NCI-H1694 treated with DMSO at 0.1 percent for 48 hours (cell line): ENCODE results near the gene DNAJB13.
A peak's percentile ranks its signal among the peaks of the same experiment; 100 is the strongest.
"Not testable (repeated sequence)": the region's sequence is repeated elsewhere in the genome, so short reads cannot be mapped to it uniquely, and the experiment has no call there.

ENCODE experiments used
- DNase-seq: peaks from one replicate; lab custom pipeline; 2025; lab: John Stamatoyannopoulos, UW

DNAJB13 gene

DNA sequence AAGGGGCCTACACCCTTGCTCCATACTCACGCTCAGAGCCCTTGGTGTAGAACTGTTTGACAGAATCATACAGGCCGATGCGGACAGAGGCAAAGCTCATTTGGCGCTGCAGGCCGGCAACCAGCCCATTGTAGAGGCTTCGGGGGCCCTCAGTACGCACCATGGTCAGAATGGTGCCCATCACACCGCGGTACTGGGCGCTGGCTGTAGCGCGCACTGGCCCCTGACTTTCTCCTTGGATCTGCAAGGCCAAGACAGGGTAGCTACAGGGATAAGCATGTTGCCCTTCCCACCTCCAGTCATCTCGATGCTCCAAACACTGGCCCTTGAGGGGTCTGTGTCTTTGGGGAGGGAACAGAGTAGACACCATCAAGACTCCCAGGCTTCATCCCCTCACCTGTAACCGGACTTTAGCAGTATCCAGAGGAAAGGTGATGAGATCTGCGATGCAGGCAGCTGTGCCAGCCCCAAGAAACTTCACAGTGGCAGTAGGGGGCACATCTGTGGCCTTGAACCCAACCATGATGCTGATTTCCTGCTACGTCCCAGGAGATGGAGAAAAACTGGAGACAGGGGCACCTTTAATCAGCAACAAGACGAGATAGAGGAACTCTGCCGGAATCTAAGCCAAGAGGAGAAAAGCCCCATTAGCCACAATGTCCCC, 27.2 kb downstream of the DNAJB13 start:
- DNase-seq = no peak

- DNase-seq = no peak
Observed at GRCh38 chr11:73978576-73979086, 27.8 kb downstream of the DNAJB13 start.

- no peak for DNase-seq
Observed at GRCh38 chr11:73980001-73980961, 29.5 kb downstream of the DNAJB13 start.

DNA sequence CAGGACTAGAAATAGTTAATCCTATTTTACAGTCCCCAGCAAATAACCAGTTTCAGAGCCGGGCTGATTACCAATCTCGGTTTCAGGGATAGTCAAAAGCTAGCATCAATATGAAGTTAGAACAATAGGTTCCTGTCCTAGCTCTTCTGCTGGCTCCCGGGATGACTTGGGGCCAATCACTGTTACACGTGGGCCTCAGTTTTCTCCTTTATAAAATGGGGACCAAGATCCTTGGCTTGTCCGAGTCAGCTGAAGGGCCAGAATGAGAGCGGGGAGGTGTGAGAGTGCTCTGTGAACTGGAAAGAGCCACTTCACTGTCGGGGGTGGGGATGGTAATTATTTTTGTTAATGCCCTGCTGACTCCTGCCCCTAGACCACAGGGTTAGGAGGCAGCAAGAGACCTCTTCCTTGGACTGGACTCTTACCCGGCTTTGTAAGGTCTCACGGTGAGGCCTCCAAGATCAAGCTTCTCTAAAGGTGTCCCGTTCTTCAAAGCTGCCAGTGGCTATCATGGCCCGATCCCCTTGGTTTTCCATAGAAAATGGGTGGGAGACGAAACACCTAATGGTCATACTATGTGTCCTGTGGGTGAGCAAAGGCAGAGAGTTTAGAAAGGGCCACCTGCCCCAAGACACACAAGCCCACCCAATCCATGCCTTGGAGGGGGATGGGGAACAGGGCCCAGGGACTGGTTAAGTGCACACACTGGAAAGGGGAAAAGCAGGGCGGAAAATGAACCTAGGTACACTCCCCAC, 30.4 kb downstream of the DNAJB13 start:
- DNase-seq = no peak

DNA sequence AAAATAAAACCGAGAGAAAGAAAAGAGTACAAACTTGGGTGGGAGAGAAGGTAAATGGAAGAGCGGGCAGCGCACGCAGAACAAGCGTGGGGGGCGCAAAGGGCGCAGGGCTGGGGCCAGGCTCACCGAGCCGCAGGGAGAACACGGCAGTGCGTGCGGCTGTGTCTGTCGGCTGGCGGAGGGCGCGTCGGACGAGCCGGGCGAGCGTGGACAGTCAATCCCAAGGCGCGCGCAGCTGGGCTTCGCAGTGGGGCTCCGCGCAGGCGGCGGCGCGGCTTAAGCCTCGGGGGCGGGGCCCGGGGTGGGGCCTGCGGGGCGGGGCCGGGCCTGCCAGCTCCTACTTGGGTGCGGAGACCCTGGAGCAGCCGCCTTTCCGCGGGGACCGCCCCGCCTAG, 31.8 kb downstream of the DNAJB13 start, which contains the start of gene UCP2:
Gene UCP2 (minus strand): TSS at position 249 of the 395 bp plus-strand sequence. CDS start 4,465 bp downstream, outside the sequence.
- DNase-seq = peak; percentile 65

DNA sequence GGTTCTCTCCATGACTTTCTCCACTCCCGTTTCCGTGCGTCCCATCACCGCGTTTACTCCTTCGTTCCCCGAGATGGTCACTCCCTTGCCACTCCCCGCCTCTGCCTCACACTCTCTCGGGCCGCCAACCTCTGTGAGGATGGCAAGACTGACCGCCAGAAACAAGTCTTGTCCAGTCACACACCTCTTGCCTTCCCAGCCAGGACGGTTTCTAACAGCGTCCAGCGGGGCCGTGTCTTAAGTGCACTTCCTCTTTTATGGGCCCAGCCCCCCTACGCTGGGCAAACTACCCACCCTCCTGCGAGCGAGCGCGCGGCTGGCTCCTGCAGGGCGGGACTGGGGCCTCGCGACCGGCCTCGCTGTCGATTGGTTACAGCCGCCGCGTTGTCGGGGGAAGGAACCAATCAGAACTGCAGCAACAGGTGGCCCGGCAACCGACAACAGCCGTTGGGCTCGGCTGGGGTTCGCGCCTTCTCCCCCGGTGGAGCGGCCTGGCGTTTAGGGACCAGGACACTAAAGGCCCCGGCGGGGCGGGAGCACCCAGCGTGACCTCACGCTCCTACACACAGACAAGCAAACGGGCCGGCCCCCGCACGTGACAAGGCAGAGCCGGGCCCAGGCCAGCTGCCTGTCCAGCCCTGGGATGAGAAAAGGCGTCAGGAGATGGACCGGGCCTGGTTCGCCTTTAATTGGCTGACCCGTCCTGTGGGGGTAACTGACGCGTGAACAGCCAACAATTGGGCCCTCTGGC, 32.3 kb downstream of the DNAJB13 start:
- DNase-seq = peak; percentile 91

GRCh38 chr11:73983741-73984538, 33.1 kb downstream of the DNAJB13 start:
- DNase-seq = peak; percentile 41

- not testable (repeated sequence) for DNase-seq
Observed at GRCh38 chr11:73985661-73986060, 34.8 kb downstream of the DNAJB13 start.

GRCh38 chr11:73988227-73988626, 37.4 kb downstream of the DNAJB13 start:
- no peak for DNase-seq

DNA sequence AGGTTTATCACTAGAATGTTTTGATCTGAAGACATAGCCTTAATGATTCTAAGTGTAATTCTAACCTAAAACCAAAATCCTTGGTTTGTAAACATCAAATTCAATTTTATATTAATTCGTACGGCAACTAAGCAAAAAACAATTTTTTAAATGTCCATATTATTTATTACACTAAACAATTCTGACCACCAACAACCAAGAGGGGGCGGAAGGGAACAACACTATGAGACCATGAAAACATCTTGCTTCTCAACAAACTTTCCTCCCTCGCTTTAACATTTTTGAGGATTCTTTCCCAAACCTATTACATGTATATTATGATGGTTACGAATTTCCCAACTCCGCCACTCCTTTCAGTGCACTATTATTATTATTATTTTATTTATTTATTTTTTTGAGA, 38.3 kb downstream of the DNAJB13 start:
- DNase-seq = no peak

- DNase-seq = no peak
Observed at GRCh38 chr11:73990730-73991129, 39.9 kb downstream of the DNAJB13 start.

DNA sequence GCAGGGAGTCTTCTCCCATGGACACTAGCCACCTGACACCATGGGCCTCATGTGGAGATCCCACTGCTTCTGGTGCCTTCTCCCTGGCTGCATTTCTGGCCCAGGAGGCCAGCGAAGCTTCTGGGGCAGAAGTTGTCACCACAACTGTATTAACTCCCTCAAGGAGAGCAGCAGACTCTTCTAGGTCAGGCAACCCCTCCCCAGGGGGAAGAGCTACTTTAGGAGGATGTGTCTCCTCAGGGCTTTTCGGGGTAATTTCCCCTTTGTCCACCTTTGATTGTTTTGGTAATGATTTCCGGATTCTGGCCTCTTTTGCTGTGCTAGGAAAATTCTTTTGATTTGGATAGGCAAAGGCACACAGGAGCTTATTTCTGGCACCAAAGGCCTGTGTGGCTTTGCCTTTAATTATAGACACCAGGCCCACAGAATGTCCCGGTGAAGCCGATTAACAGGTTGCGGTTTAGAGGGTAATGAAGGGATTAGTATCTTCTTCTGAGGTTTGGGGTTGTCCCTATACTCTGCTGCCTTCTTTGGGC, 40.7 kb downstream of the DNAJB13 start:
- no peak for DNase-seq

DNA sequence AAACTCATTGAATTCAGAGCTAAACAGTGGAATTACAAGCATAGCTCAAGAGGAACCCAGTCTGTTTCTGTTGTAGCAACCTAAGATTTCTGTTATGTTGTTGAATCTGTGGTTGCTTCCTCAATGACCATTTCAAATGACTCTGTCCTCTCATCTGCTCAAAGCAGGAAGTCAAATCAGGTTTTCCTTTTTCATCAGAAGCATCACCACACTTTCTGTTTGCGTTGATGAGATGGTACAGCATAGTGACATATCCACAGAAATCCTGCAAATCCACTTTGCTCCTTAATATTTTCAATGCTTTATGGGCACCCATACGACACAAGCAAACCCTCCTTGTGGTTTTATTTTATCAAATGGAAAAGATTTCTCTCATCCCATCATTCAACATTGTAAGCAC, 44.4 kb downstream of the DNAJB13 start:
- no peak for DNase-seq

GRCh38 chr11:73995731-73996130, 44.9 kb downstream of the DNAJB13 start:
- no peak for DNase-seq

DNA sequence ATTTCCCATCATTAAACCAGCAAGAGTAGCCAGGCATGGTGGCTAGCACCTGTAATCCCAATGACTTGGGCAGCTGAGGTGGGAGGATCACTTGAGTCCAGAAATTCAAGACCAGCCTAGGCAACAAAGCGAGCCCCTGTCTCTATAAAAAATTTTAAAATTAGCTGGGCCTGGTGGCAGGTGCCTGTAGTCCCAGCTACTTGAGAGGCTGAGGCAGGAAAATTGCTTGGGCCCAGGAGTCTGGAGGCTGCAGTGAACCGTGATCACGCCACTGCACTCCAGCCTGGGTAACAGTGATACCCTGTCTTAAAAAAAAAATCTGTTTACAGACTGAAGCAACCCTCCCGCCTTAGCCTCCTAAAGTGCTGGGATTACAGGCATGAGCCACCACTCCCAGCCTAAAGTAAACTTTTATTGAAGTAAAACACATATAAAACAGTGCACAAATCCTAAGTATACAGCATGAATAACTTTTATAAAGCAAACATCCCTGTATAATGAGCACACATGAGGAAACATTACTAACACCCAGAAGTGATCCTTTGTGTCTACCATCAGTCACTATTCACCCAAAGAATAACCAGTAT, 45.4 kb downstream of the DNAJB13 start:
- no peak for DNase-seq

- no peak for DNase-seq
Observed at GRCh38 chr11:73997120-73997770, 46.4 kb downstream of the DNAJB13 start.

GRCh38 chr11:73998846-73999575, 48.2 kb downstream of the DNAJB13 start:
- DNase-seq = no peak

GRCh38 chr11:73999581-74000306, 48.9 kb downstream of the DNAJB13 start:
- DNase-seq = no peak
